T-cell (primary cell): ENCODE measurements around the gene MMP23B. TPM values are rescaled to one million over a fixed set of nuclear protein-coding genes. Genes with fewer than 3 reads are reported as not detected.

Experiments
- ATAC-seq, 4 experiments: fragments of 200-7000 bp in 3 of 4; fragments of 150-1000 bp in 1 of 4; cut with Tn5 transposase; replicated peaks in 1 of 4; 1 replicate in 3 of 4; 2 replicates in 1 of 4; pipeline ENCODE4 v1.10.0; 2021; ENCODE audit warnings: moderate library complexity in 3 of 4, mild to moderate bottlenecking in 2 of 4, moderate number of reproducible peaks in 1 of 4
- CTCF ChIA-PET, 2 donors: fragments of 300-600 bp; sonication (Branson Sonifier 250); formaldehyde crosslinking; loops; one replicate each; lab custom pipeline; 2022; ENCODE audit warnings: antibody characterized with exemption in 2 of 2; lab: Charles Lee
- POLR2A ChIA-PET, 2 donors: fragments of 300-600 bp; sonication (Branson Sonifier 250); formaldehyde crosslinking; loops; one replicate each; lab custom pipeline; 2022; ENCODE audit warnings: antibody characterized with exemption in 2 of 2; lab: Charles Lee
- DNase-seq, 35 experiments: peaks; one replicate each; pipeline versions ENCODE4 v3.0.0 to v3.0.0-alpha.2; 2013 to 2023
- H3K27ac ChIP-seq: one replicate; pipeline ENCODE4 v1.5.1; 2013; ENCODE audit warnings: low read length
- H3K27me3 ChIP-seq, 2 experiments: replicated peaks in 1 of 2; 1 replicate in 1 of 2; 2 replicates in 1 of 2; pipeline versions ENCODE4 v1.6.1 to v1.7.0; 2013; ENCODE audit warnings: low read length in 1 of 2, mixed read lengths in 1 of 2; ENCODE audit not compliant: control insufficient read depth in 2 of 2, insufficient read depth in 2 of 2; ENCODE audit errors: extremely low read depth in 1 of 2
- H3K36me3 ChIP-seq, 2 donors: 1 replicate in 1 of 2; 2 replicates in 1 of 2; pipeline versions ENCODE4 v1.6.1 to v1.7.0; 2013; ENCODE audit warnings: low read length in 1 of 2; ENCODE audit not compliant: control insufficient read depth in 2 of 2, insufficient read depth in 1 of 2; ENCODE audit errors: extremely low read depth in 1 of 2
- H3K4me1 ChIP-seq, 2 experiments: 1 replicate in 1 of 2; 2 replicates in 1 of 2; pipeline versions ENCODE4 v1.6.1 to v1.7.0; 2013; ENCODE audit warnings: low read length in 2 of 2, mixed read lengths in 1 of 2; ENCODE audit not compliant: insufficient read depth in 2 of 2, control insufficient read depth in 1 of 2; ENCODE audit errors: extremely low read depth in 1 of 2
- H3K4me3 ChIP-seq, 2 donors: 1 replicate in 1 of 2; 2 replicates in 1 of 2; pipeline versions ENCODE4 v1.5.1 to v1.7.0; 2013; ENCODE audit warnings: mild to moderate bottlenecking in 2 of 2, low read length in 1 of 2, moderate library complexity in 1 of 2; ENCODE audit not compliant: control insufficient read depth in 1 of 2; ENCODE audit errors: extremely low read depth in 1 of 2
- H3K9me3 ChIP-seq: 2 replicates; pipeline ENCODE4 v1.7.0; 2013
- H3K27ac Mint-ChIP-seq, 2 donors: one replicate each; pipeline ENCODE4 v1.8.0; 2020 to 2021; ENCODE audit warnings: mild to moderate bottlenecking in 2 of 2, mixed read lengths in 2 of 2
- H3K27me3 Mint-ChIP-seq, 2 donors: one replicate each; pipeline ENCODE4 v1.8.0; 2021 to 2022; ENCODE audit warnings: mixed read lengths in 2 of 2
- H3K36me3 Mint-ChIP-seq: one replicate; pipeline ENCODE4 v1.8.0; 2021; ENCODE audit warnings: mixed read lengths
- H3K4me1 Mint-ChIP-seq, 3 donors: one replicate each; pipeline ENCODE4 v1.8.0; 2020 to 2022; ENCODE audit warnings: mixed read lengths in 3 of 3, mild to moderate bottlenecking in 1 of 3
- H3K4me3 Mint-ChIP-seq, 3 donors: one replicate each; pipeline ENCODE4 v1.8.0; 2020 to 2022; ENCODE audit warnings: mild to moderate bottlenecking in 3 of 3, mixed read lengths in 3 of 3, moderate library complexity in 3 of 3
- H3K9me3 Mint-ChIP-seq, 3 donors: one replicate each; pipeline ENCODE4 v1.8.0; 2020 to 2022; ENCODE audit warnings: mixed read lengths in 3 of 3
- WGBS: methylation state at CpG from one replicate; pipeline ENCODE4 v1.1.5; 2013; ENCODE audit warnings: missing lambda C conversion rate; ENCODE audit not compliant: insufficient coverage; 5-methylcytosine and 5-hydroxymethylcytosine counted together
- total RNA-seq, 35 experiments: library from RNA in 6 of 35; stranded (reverse) in 6 of 35; fragments of 120-200 nt in 1 of 35; gene quantifications; one replicate each; pipeline versions ENCODE4 v1.2.1 to v1.2.4 and lab custom pipeline; 2013 to 2026

Gene MMP23B
- total RNA-seq, 5 donors from 2014 or later (not counting 1 experiment from before 2014, with no cell fraction given): 4.8 to 11.2 (median 6.8) TPM

GRCh38 chr1:1683104-1683905 lies 51.3 kb downstream of the MMP23B start:
- peak overlapping the region in 1 of 2 donors; percentile 57 for H3K27ac Mint-ChIP-seq
- no peak for ATAC-seq
- H3K4me3 Mint-ChIP-seq: no peak overlapping the region

More at GRCh38 chr1:1683104-1683905, 51.3 kb downstream of the MMP23B start:
- Mint-ChIP-seq H3K9me3 (no peaks in the 10 kb centered on the region), H3K36me3 (peaks cover 24% of the 10 kb centered on the region), H3K4me1 (peaks cover 42 to 75% (median 55%) of the 10 kb centered on the region in 3 donors), H3K27me3 (no peaks in the 10 kb centered on the region)
- H3K9me3 ChIP-seq: no peaks in the 10 kb centered on the region
- CTCF ChIA-PET: no interaction called here
- no peak overlapping the region for H3K4me3 ChIP-seq
- no peak overlapping the region for H3K27ac ChIP-seq
- H3K4me1 ChIP-seq: peaks cover 4 to 40% of the 10 kb centered on the region in 2 experiments
- WGBS: 92% methylated on average over 20 of the region's 26 CpGs
- no peaks in the 10 kb centered on the region for H3K27me3 ChIP-seq
- peaks cover 4 to 15% of the 10 kb centered on the region in 2 donors for H3K36me3 ChIP-seq
- DNase-seq: no peak
- POLR2A ChIA-PET: no interaction called here

Other genes starting within 250 kb of the MMP23B start
- 100 to 1,000 TPM; 250 to 418 (median 376) TPM for gene CCNL2, start 232.8 kb upstream of the MMP23B start, total RNA-seq
- gene MRPL20, start 224.9 kb upstream of the MMP23B start, total RNA-seq: 100 to 1,000 TPM; 106 to 123 (median 114) TPM
- gene ANKRD65, start 210.9 kb upstream of the MMP23B start, total RNA-seq: under 1 TPM in 1 of 5 donors, not detected in 4; 0.20 TPM
- gene VWA1, start 196.5 kb upstream of the MMP23B start, total RNA-seq: under 1 TPM in 3 of 5 donors, not detected in 2; 0.15 to 0.54 (median 0.26) TPM
- gene ATAD3C, start 182.5 kb upstream of the MMP23B start, total RNA-seq: 1 to 10 TPM in 3 of 5 donors, under 1 TPM in 2; 0.59 to 3.1 (median 1.4) TPM
- gene ATAD3B, start 160.4 kb upstream of the MMP23B start, total RNA-seq: 10 to 100 TPM; 52.1 to 69.3 (median 57.2) TPM
- gene ATAD3A, start 120.0 kb upstream of the MMP23B start, total RNA-seq: 10 to 100 TPM; 24.6 to 42.5 (median 31.1) TPM
- gene TMEM240, start 91.5 kb upstream of the MMP23B start, total RNA-seq: 1 to 10 TPM; 1.0 to 3.1 (median 1.4) TPM
- gene SSU72, start 57.3 kb upstream of the MMP23B start, total RNA-seq: 100 to 1,000 TPM; 112 to 135 (median 134) TPM
- gene FNDC10, start 32.0 kb upstream of the MMP23B start, total RNA-seq: 1 to 10 TPM; 2.1 to 6.3 (median 5.9) TPM
- gene MIB2, start 16.7 kb upstream of the MMP23B start, total RNA-seq: 100 to 1,000 TPM in 3 of 5 donors, 10 to 100 TPM in 2; 68.9 to 105 (median 103) TPM
- 10 to 100 TPM; 38.0 to 54.3 (median 43.7) TPM for gene CDK11B, start 26.8 kb downstream of the MMP23B start, total RNA-seq
- gene SLC35E2B, start 60.6 kb downstream of the MMP23B start, total RNA-seq: 100 to 1,000 TPM in 3 of 5 donors, 10 to 100 TPM in 2; 77.7 to 202 (median 128) TPM
- gene CDK11A, start 92.2 kb downstream of the MMP23B start, total RNA-seq: 100 to 1,000 TPM; 109 to 243 (median 182) TPM
- gene NADK, start 146.3 kb downstream of the MMP23B start, total RNA-seq: 10 to 100 TPM; 45.6 to 68.2 (median 58.0) TPM